HCT116 (cell line): ENCODE results near the gene TBX4.

Experiments used
- CEBPB ChIP-seq: IDR thresholded peaks from 2 replicates; pipeline ENCODE4 v1.6.1; 2012; ENCODE audit warnings: low read depth
- CTCF ChIP-seq, 3 experiments: fragments of 200-600 bp in 1 of 3; sonication (generic) in 1 of 3; IDR thresholded peaks in 2 of 3; conservative IDR thresholded peaks in 1 of 3; 2 replicates each; pipeline ENCODE4 v1.5.1; 2012 to 2017; ENCODE audit warnings: low read depth in 2 of 3, low read length in 2 of 3, antibody characterized with exemption in 1 of 3, borderline replicate concordance in 1 of 3, control low read depth in 1 of 3, mild to moderate bottlenecking in 1 of 3, mixed read lengths in 1 of 3, mixed run types in 1 of 3, moderate library complexity in 1 of 3; ENCODE audit not compliant: insufficient read depth in 1 of 3
- EZH2 ChIP-seq: fragments of 200-600 bp; sonication (generic); IDR thresholded peaks from 2 replicates; pipeline ENCODE4 v1.6.1; 2017; ENCODE audit warnings: antibody characterized with exemption, mixed run types
- FOSL1 ChIP-seq: IDR thresholded peaks from 2 replicates; pipeline ENCODE4 v1.6.1; 2012; ENCODE audit warnings: low read depth
- MAX ChIP-seq: IDR thresholded peaks from 2 replicates; pipeline ENCODE4 v1.6.1; 2012
- POLR2A ChIP-seq: IDR thresholded peaks from 2 replicates; pipeline ENCODE4 v1.7.0; 2011; ENCODE audit warnings: borderline replicate concordance; ENCODE audit not compliant: insufficient read depth, insufficient read length; ENCODE audit errors: extremely low read depth
- SIN3A ChIP-seq: IDR thresholded peaks from 2 replicates; pipeline ENCODE4 v1.6.1; 2012; ENCODE audit warnings: low read depth
- SP1 ChIP-seq: IDR thresholded peaks from 2 replicates; pipeline ENCODE4 v1.6.1; 2012; ENCODE audit warnings: low read depth
- ZFX ChIP-seq: fragments of 450-650 bp; IDR thresholded peaks from 2 replicates; pipeline ENCODE4 v1.6.1; 2017

GRCh38 chr17:61482467-61482866 lies 30.2 kb downstream of the TBX4 start:
- TF ChIP-seq MAX, result no peak
- no peak for TF ChIP-seq POLR2A
- TF ChIP-seq CTCF (IDR thresholded peaks at IDR 0.05 in 2 of 3, conservative IDR thresholded peaks at IDR 0.05 in 1 of 3; ENCODE audit: borderline replicate concordance in 1 of 3, insufficient read depth in 1 of 3, low read depth in 2 of 3, low read length in 2 of 3), result no peak
- TF ChIP-seq CEBPB, result no peak
- no peak for TF ChIP-seq ZFX
- TF ChIP-seq FOSL1, result no peak
- TF ChIP-seq EZH2, result no peak
- no peak for TF ChIP-seq SP1
- TF ChIP-seq SIN3A, result no peak
